ENCODE results near the gene NXPE4. TPM values are rescaled to one million over a fixed set of nuclear protein-coding genes. Genes with fewer than 3 reads are reported as not detected.

Gene NXPE4
- total RNA-seq, 1 donor from 2014 or later = not detected

DNA sequence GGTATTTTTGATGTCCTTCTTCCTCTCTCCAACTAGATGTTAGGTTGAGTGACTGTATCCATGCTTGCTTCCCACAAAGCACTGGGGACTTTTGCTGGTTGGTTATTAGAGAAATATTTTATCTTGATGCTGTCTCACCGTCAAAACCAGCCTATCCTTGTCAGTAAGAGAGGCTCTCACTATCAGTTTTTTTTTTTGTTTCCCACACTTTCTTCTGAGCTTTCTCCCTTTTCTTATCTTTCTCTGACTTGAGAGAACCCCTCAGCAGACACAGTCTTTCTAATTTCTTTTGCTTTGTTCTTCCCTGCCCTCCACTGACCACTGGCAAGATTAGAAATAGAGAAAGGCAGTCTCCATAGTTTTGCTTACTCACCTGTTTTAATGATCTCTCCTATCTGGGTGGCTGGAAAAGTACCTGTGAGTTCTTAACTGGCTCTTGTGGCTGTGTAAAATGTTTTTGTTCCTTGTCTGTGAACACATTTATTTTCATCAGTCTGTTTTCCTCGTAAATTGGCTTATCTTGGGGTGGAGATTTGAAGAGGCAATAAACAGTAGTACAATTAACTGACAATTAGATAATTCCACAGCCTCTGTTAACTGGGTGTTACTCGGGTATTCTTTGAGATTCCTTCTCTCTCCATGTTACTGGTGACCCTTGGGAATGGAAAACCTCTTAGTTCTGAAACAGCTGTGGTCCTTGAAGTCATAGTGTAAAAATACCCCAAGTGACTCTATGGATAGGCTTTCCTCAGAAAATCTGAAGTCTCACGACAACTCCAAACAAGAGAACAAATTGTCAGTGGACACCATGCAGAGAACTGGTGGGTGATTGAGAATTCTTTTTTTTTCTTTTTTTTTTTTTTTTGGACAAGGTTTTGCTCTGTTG lies 35.9 kb downstream of the NXPE4 start, which contains the start of gene NXPE1:
Gene NXPE1, minus strand, starts transcription at position 457 of the 886 bp plus-strand sequence. CDS start 8,680 bp downstream, outside the sequence.
- no peak for DNase-seq

DNA sequence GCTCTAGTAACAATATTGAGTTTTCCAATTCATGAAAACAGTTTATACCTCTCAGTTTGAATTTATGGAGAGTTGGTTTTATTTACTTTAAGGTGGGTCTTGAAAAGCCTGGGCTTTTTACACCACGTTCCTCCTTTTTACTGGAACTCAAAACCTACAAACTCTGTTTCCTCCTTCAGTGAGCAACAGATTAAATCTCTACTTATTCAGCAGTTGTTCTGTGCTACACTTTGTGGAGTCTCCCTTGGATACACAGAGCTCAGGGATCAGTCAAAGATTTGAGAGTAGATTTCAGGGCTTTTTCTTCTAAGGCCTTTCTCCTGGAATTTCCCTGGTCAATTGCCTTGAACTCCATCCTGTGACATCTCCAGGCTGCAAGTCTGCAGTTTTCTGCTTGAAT lies 39.5 kb downstream of the NXPE4 start:
- no peak for DNase-seq

DNA sequence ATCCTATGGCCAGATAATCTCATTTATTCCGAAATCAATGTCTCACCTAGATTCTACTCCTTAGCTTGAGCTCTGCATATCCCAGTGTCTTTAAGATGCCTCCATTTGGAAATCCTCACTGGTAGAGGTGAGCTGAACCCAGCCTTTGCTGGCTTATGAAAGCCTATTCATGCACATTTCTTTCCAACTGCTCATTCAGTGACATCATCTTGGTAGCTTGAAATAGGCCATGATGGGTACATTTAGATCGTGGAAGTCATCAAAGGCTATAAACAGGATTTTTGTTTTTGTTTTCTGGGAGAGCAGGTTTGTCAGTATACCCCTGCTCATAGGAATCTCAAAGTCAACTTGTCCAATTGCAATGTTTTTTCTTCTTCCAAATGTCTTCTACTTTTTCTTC lies 41.9 kb downstream of the NXPE4 start:
- DNase-seq = no peak

DNA sequence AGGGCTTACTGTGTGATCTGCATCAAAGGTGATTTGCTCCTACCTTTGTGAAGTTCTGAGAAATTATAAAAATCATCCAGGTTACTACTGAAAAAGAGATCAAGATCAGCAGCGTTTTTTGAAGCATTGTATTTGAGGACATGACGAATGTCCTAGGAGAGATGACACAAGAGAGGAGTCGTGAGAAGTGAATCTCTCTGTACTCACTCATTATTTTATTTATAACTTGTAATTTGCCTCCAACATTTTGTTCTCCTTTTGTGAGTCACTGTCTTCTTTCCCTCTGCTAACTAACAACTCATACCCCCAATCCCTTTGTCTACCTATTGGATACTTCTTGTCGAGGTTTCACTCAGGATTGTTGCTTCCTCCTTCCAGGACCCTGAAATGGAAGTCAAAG lies 44.5 kb downstream of the NXPE4 start:
- no peak for DNase-seq

DNA sequence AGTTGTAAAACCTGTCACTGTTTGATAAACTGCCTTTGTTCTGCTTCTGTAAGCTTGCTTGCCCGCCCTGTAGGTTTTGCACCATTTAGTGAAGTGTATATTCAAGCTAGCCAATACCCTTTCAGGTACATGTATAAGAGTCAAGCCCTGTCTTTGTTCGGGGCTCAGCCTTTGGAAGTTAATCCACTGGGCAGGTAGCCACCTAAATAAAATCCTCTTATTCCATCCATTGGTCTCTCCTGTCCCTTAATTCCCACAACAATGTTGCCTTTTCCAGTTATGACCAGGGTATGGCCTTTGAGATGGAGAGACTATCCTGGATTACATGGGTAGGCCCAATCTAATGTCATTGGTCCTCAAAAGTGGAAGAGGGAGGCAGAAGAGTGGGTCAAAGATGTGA lies 69.9 kb downstream of the NXPE4 start:
- DNase-seq = no peak

DNA sequence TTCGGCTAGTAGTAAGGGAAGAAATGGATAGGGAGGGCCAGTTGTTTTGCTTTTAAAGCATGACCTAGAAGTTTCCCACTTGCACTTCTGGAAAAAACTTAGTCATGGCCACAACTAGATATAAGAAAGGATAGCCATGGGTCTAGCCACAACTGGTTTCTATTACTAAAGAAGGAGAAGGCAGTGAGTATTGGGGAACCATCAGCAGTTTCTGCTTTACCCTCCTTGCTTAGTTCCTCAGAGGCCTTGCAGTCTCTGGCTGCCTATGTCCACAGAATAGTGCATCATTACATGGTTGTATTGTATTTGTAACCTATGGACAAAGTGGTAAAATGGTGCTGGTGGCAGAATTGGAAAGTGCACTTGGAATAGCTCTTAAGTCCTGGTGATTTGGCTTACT lies 71.5 kb downstream of the NXPE4 start:
- DNase-seq = no peak

DNA sequence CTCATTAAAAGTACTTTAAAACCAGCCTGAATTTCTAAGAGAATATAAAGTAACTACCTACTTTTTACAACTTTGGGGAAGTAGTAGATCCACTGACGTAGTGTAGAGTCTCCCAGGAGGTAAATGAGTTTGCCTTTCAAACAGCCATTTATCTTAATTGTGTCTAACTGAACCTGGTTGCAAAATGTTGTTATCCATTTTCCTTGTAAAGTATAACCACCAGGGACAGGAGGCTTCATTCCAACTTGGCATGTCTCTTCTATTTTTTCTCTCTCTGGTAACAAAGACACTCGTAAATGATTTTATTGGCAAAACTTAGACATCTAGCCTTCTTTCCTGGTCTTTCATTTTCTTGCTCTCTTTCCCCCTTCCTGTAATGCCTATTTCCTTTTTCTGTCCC lies 72.8 kb downstream of the NXPE4 start:
- DNase-seq = no peak

Small RNAs within 50 kb of the gene (small RNA-seq; reads per million reads assigned to genes)
- not detected for gene RF01210

Other genes starting within 250 kb of the NXPE4 start
- gene C11orf71, start 195.3 kb downstream of the NXPE4 start, total RNA-seq = 14.7 TPM
- 28.9 TPM for gene RBM7, start 195.1 kb downstream of the NXPE4 start, total RNA-seq
- gene REXO2, start 156.3 kb downstream of the NXPE4 start, total RNA-seq = 41.3 TPM
- gene NXPE1, start 35.9 kb downstream of the NXPE4 start, total RNA-seq = not detected
- 0.78 TPM for gene NXPE2, start 82.7 kb upstream of the NXPE4 start, total RNA-seq